Endothelial cell (in vitro differentiated cells): ENCODE data around the gene ATP8A2. TPM values are rescaled to one million over a fixed set of nuclear protein-coding genes. Genes with fewer than 3 reads are reported as not detected.

Source experiments
- DNase-seq: peaks from one replicate; pipeline ENCODE4 v3.0.0; 2021; ENCODE audit warnings: low spot score
- H3K27ac Mint-ChIP-seq: one replicate; pipeline ENCODE4 v1.8.0; 2021; ENCODE audit warnings: mixed read lengths, inconsistent platforms; ENCODE audit not compliant: unreplicated experiment
- H3K27me3 Mint-ChIP-seq: one replicate; pipeline ENCODE4 v1.8.0; 2021; ENCODE audit warnings: mild to moderate bottlenecking, moderate library complexity, mixed read lengths, inconsistent platforms; ENCODE audit not compliant: unreplicated experiment
- H3K36me3 Mint-ChIP-seq: one replicate; pipeline ENCODE4 v1.8.0; 2021; ENCODE audit warnings: mild to moderate bottlenecking, low read depth, mixed read lengths, inconsistent platforms; ENCODE audit not compliant: unreplicated experiment
- H3K4me1 Mint-ChIP-seq: one replicate; pipeline ENCODE4 v1.8.0; 2021; ENCODE audit warnings: mild to moderate bottlenecking, mixed read lengths, inconsistent platforms; ENCODE audit not compliant: unreplicated experiment
- H3K4me3 Mint-ChIP-seq: one replicate; pipeline ENCODE4 v1.8.0; 2021; ENCODE audit warnings: mild to moderate bottlenecking, mixed read lengths, inconsistent platforms; ENCODE audit not compliant: unreplicated experiment
- H3K9me3 Mint-ChIP-seq: one replicate; pipeline ENCODE4 v1.8.0; 2021; ENCODE audit warnings: mixed read lengths, inconsistent platforms; ENCODE audit not compliant: unreplicated experiment
- total RNA-seq: library from RNA; stranded (reverse); fragmentation: NEBNext Ultra II Directional; extraction: Animal tissue kit (Norgen Biotek cat#: 25700); gene quantifications from one replicate; pipeline ENCODE4 v1.2.1, GENCODE V29; 2021; ENCODE audit not compliant: unreplicated experiment
- TF ChIP-seq, protein P1 (sequence below): fragments of 200-600 bp; sonication (generic); IDR thresholded peaks from one replicate; pipeline ENCODE4 v1.5.0; 2021; ENCODE audit warnings: antibody characterized with exemption; ENCODE audit not compliant: unreplicated experiment

ATP8A2 gene
- total RNA-seq, 1 donor from 2014 or later = 2.1 TPM

DNA sequence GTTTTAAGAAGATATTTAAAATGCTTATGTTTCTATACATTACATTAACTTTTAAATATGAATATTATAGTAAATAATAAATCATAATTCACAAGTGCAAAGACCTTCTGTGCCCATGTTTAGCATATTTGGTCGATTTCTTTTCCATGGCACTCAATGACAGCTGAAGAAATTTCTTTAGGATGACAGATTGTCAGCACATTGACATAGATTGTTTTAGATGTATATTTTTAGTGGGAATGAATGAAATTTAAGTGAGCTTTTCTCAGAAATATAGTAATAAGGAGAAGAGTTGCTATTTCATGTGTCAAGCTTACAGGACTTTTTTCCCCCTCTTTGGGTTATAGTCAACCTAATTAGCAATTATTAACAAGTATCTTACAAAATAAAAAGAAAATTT lies 423.5 kb downstream of the ATP8A2 start:
- Mint-ChIP-seq H3K4me3 (no peak overlapping the region), H3K36me3 (no peaks in the 10 kb centered on the region), H3K4me1 (no peaks in the 10 kb centered on the region), H3K27me3 (no peaks in the 10 kb centered on the region), H3K27ac (no peak overlapping the region), H3K9me3 (no peaks in the 10 kb centered on the region)
- TF ChIP-seq, protein P1, sequence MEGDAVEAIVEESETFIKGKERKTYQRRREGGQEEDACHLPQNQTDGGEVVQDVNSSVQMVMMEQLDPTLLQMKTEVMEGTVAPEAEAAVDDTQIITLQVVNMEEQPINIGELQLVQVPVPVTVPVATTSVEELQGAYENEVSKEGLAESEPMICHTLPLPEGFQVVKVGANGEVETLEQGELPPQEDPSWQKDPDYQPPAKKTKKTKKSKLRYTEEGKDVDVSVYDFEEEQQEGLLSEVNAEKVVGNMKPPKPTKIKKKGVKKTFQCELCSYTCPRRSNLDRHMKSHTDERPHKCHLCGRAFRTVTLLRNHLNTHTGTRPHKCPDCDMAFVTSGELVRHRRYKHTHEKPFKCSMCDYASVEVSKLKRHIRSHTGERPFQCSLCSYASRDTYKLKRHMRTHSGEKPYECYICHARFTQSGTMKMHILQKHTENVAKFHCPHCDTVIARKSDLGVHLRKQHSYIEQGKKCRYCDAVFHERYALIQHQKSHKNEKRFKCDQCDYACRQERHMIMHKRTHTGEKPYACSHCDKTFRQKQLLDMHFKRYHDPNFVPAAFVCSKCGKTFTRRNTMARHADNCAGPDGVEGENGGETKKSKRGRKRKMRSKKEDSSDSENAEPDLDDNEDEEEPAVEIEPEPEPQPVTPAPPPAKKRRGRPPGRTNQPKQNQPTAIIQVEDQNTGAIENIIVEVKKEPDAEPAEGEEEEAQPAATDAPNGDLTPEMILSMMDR = no peak
- no peak for DNase-seq

DNA sequence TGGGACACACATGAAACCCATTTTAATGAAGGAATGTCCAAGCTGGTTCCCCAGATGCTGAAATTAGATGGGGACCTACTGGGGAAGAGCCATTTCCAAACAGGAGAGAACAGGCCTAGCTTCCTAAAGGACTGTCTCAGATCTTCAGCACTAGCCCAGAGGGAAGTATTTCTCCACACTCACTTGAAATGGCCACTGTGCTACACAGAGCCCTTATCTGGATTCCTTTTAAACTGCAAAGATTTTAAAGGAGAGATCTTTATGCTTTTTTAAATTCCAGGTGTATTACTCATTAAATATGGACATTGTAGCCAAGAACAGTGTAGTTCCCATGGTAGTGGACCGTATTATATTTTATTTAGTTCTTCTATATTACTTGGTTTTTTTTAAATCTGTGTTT lies 424.7 kb downstream of the ATP8A2 start:
- no peak overlapping the region for H3K27ac Mint-ChIP-seq
- no peak overlapping the region for H3K4me3 Mint-ChIP-seq
- DNase-seq = no peak
- H3K9me3 Mint-ChIP-seq = no peaks in the 10 kb centered on the region
- no peaks in the 10 kb centered on the region for H3K27me3 Mint-ChIP-seq
- TF ChIP-seq, protein P1 = no peak
- no peaks in the 10 kb centered on the region for H3K36me3 Mint-ChIP-seq
- H3K4me1 Mint-ChIP-seq = peaks cover 4% of the 10 kb centered on the region

DNA sequence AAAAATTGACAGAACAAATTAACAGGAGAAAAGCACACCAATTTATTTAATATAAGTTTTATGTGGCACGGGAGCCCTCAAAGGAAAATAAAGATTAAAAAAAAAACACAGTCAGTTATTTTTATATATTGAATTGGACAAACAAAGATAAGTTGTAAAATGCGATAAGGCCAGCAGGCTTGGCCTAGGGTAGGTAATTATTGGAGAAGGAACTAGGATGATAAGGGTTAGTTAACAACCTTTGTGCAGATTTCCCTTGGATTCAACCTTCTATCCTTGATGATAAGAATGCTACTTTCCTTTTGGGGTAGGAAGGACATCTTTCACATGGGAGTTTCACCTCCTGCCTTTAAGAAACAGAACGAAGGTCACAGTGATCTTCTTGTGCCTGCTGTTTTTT lies 427.2 kb downstream of the ATP8A2 start:
- Mint-ChIP-seq H3K4me3 (no peak overlapping the region), H3K4me1 (peaks cover 7% of the 10 kb centered on the region), H3K9me3 (no peaks in the 10 kb centered on the region), H3K27me3 (no peaks in the 10 kb centered on the region), H3K27ac (no peak overlapping the region), H3K36me3 (no peaks in the 10 kb centered on the region)
- no peak for DNase-seq
- TF ChIP-seq, protein P1 = no peak

DNA sequence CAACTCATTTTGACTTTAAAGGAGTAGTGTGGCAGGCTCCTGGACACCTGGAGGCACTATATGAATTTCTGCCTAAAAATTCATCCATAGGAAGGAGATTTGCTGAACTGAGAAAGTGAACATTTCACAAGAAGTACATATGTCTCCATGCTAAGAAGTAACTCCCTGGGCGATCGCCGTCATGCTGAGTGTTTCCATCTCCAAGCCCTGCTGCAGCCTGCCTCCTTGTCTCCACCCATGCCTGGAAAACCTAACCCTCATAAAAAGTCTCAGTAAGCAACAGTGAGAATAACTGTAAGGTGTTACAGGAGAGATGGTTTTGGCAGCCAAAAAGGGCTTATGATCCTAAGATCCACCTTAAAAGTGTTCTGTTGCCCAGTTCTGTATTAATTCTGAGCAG lies 428.7 kb downstream of the ATP8A2 start:
- no peaks in the 10 kb centered on the region for H3K9me3 Mint-ChIP-seq
- DNase-seq = no peak
- no peak overlapping the region for H3K27ac Mint-ChIP-seq
- H3K27me3 Mint-ChIP-seq = no peaks in the 10 kb centered on the region
- TF ChIP-seq, protein P1 = no peak
- no peak overlapping the region for H3K4me3 Mint-ChIP-seq
- H3K4me1 Mint-ChIP-seq = peaks cover 13% of the 10 kb centered on the region
- no peaks in the 10 kb centered on the region for H3K36me3 Mint-ChIP-seq

DNA sequence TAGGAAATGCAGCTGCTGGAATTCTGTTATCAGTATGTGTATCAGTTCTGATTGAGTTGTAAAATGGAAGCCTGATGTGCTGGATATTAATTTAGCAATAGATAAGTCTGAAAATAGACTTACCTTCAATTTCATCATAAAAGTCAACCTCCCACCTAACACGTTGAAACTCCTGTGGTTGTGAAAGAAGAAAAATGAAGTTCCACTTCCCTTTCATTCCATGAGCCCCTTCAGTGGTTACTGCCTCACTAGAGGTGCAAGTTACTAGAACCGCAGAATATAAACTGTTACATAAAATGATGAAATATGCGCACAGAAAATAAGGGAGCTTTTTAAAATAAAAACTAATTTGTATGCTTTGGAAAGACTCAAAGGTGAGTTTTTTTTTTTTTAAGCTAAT lies 430.8 kb downstream of the ATP8A2 start:
- DNase-seq = no peak
- Mint-ChIP-seq H3K36me3 (no peaks in the 10 kb centered on the region), H3K4me1 (peaks cover 16% of the 10 kb centered on the region), H3K4me3 (no peak overlapping the region), H3K27ac (no peak overlapping the region), H3K9me3 (no peaks in the 10 kb centered on the region), H3K27me3 (no peaks in the 10 kb centered on the region)
- TF ChIP-seq, protein P1 = no peak
